Measurements from ENCODE around the gene HDAC4. TPM values are rescaled to one million over a fixed set of nuclear protein-coding genes. Genes with fewer than 3 reads are reported as not detected.

Gene HDAC4
- total and polyA plus RNA-seq, 2 of the 8 experiments (the other 6 are each of a cell fraction or from before 2014, with no cell fraction given) = 15.4 to 31.5 TPM

- Histone ChIP-seq H3K56ac (replicated peaks; ENCODE audit: insufficient read length, low read depth, low read length) (no peak overlapping the region), H2BK12ac (ENCODE audit: low read depth, low read length) (no peak overlapping the region), H3K27me3 (replicated peaks in 1 of 4; ENCODE audit: control insufficient read depth in 3 of 4, extremely low read depth in 1 of 4, insufficient read depth in 3 of 4, low read length in 3 of 4) (no peaks in the 10 kb centered on the region), H3K23ac (ENCODE audit: insufficient read length) (no peak overlapping the region), H2AFZ (ENCODE audit: low read length) (no peak overlapping the region), H4K8ac (ENCODE audit: extremely low read depth, insufficient read depth, low read length) (no peak overlapping the region), H2BK20ac (ENCODE audit: low read length) (no peak overlapping the region), H3K79me2 (ENCODE audit: control insufficient read depth in 1 of 2, insufficient read depth in 2 of 2, low read length in 2 of 2) (no peaks in the 10 kb centered on the region), H3K9me3 (ENCODE audit: insufficient read depth in 2 of 2, low read depth in 1 of 2, low read length in 1 of 2) (no peaks in the 10 kb centered on the region), H3K14ac (ENCODE audit: insufficient read length) (no peak overlapping the region), H3K36me3 (ENCODE audit: control insufficient read depth in 2 of 4, insufficient read depth in 4 of 4, low read length in 3 of 4) (peaks cover 0 to 5% (median 0%) of the 10 kb centered on the region in 4 experiments; a peak in 1 of 8 replicates), H3K9ac (replicated peaks in 1 of 4; ENCODE audit: extremely low read depth in 1 of 4, low read depth in 3 of 4, low read length in 3 of 4) (no peak overlapping the region), H2BK5ac (ENCODE audit: low read depth, low read length) (no peak overlapping the region), H3K27ac (ENCODE audit: low read depth, low read length) (no peak overlapping the region), H2BK15ac (ENCODE audit: low read length) (no peak overlapping the region), H2BK120ac (replicated peaks; ENCODE audit: low read depth, low read length) (no peak overlapping the region), H3K4me2 (ENCODE audit: insufficient read depth in 1 of 2, low read depth in 2 of 2, low read length in 2 of 2) (no peak overlapping the region), H3K23me2 (ENCODE audit: low read depth, low read length) (peaks cover 3% of the 10 kb centered on the region; the same call in 1 of the 2 replicates), H4K5ac (ENCODE audit: insufficient read length, low read depth, low read length) (no peak overlapping the region), H3K18ac (ENCODE audit: extremely low read depth, low read length) (no peak overlapping the region), H4K91ac (replicated peaks; ENCODE audit: insufficient read length, low read length) (no peak overlapping the region), H3K4me1 (replicated peaks in 1 of 4; ENCODE audit: control insufficient read depth in 3 of 4, insufficient read depth in 4 of 4, low read length in 3 of 4) (no peaks in the 10 kb centered on the region), H4K20me1 (replicated peaks in 1 of 2; ENCODE audit: control insufficient read depth in 1 of 2, insufficient read depth in 2 of 2, low read length in 2 of 2) (peaks cover 0 to 13% of the 10 kb centered on the region in 2 experiments), H2AK5ac (ENCODE audit: low read depth, low read length) (no peak overlapping the region), H3K79me1 (ENCODE audit: low read depth, low read length) (no peaks in the 10 kb centered on the region; the same call in 1 of the 2 replicates), H3K4ac (replicated peaks; ENCODE audit: insufficient read length, low read depth, low read length) (no peak overlapping the region), H3K4me3 (ENCODE audit: extremely low read depth in 1 of 4, insufficient read depth in 2 of 4, low read depth in 3 of 4, low read length in 4 of 4) (no peak overlapping the region)
- WGBS, 2 experiments (ENCODE audit: extremely low coverage in 1 of 2, insufficient coverage in 1 of 2, insufficient read length in 1 of 2, insufficient replicate concordance in 2 of 2, low coverage in 1 of 2, low lambda C conversion rate in 2 of 2, missing lambda C conversion rate in 1 of 2) = 98% methylated on average over 24 of the region's 24 CpGs; no CpG with 5 or more reads in 1 of the 2 experiments
- FAIRE-seq (no peak), DNase-seq (ENCODE audit: low read depth in 1 of 2, low spot score in 2 of 2) (no peak)
- POLR2A ChIA-PET (ENCODE audit: partially characterized antibody) = no interaction called here
- CTCF ChIA-PET (ENCODE audit: partially characterized antibody) = interaction anchor here (0.9 to 1.3 kb wide), 3 partner anchors 19 to 110 kb away, joined by 3 to 4 read pairs (median 3); no protein-coding TSS in a partner anchor
- TF ChIP-seq RXRA (IDR thresholded peaks at IDR 0.05; ENCODE audit: insufficient read depth, low read depth, low read length) (no peak), GTF2F1 (IDR thresholded peaks at IDR 0.05; ENCODE audit: borderline replicate concordance, low read depth, low read length) (no peak), ATF3 (IDR thresholded peaks at IDR 0.05; ENCODE audit: insufficient read depth, low read depth, low read length) (no peak), SUZ12 (IDR thresholded peaks at IDR 0.05; ENCODE audit: low read length) (no peak), CTBP2 (IDR thresholded peaks at IDR 0.05; ENCODE audit: borderline replicate concordance, insufficient read depth, insufficient read length, low read length) (no peak), CHD1 (IDR thresholded peaks at IDR 0.05; ENCODE audit: low read depth, low read length) (no peak), SAP30 (IDR thresholded peaks at IDR 0.05; ENCODE audit: insufficient read depth, insufficient replicate concordance, low read length) (no peak), SIRT6 (IDR thresholded peaks at IDR 0.05; ENCODE audit: low read length) (no peak)
These were observed 316.8 kb downstream of the HDAC4 start for GRCh38 chr2:239084007-239084406.

All from H1 (cell line).